ENCODE results near the gene SNRPD3. TPM values are rescaled to one million over a fixed set of nuclear protein-coding genes. Genes with fewer than 3 reads are reported as not detected.

Gene SNRPD3
- total and polyA plus RNA-seq, 9 of the 15 experiments (the other 6 are each of a cell fraction or from before 2014, with no cell fraction given): 131 to 366 (median 274) TPM

DNA sequence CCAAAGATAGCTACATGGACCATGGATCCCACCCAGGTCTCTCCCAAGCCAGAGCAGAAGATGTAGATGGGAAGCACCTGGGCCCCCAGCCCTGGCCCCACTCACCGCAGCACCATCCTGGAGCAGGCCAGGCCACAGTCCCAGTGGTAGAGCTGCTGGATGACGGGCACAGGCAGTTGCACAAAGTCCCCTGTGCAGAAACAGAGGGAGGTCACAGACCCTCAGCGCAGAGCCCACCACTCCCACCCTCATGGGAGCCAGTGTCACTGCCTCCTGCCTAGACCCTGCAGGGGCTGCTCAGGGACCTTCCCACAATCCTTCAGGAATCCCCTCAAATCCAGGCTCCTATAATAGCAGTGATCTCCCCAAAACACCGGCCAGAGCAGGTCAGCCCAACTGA lies 7.0 kb upstream of the SNRPD3 start:
- in situ Hi-C loops (cut with MboI): no loop called here
- no peak for TF ChIP-seq NEUROD1 (IDR thresholded peaks at IDR 0.05; ENCODE audit: borderline replicate concordance, low read depth, low read length, partially characterized antibody)
- TF ChIP-seq, protein P1, sequence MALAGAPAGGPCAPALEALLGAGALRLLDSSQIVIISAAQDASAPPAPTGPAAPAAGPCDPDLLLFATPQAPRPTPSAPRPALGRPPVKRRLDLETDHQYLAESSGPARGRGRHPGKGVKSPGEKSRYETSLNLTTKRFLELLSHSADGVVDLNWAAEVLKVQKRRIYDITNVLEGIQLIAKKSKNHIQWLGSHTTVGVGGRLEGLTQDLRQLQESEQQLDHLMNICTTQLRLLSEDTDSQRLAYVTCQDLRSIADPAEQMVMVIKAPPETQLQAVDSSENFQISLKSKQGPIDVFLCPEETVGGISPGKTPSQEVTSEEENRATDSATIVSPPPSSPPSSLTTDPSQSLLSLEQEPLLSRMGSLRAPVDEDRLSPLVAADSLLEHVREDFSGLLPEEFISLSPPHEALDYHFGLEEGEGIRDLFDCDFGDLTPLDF (CRISPR knock-in tag; IDR thresholded peaks at IDR 0.05): no peak
- TF ChIP-seq, protein P2, sequence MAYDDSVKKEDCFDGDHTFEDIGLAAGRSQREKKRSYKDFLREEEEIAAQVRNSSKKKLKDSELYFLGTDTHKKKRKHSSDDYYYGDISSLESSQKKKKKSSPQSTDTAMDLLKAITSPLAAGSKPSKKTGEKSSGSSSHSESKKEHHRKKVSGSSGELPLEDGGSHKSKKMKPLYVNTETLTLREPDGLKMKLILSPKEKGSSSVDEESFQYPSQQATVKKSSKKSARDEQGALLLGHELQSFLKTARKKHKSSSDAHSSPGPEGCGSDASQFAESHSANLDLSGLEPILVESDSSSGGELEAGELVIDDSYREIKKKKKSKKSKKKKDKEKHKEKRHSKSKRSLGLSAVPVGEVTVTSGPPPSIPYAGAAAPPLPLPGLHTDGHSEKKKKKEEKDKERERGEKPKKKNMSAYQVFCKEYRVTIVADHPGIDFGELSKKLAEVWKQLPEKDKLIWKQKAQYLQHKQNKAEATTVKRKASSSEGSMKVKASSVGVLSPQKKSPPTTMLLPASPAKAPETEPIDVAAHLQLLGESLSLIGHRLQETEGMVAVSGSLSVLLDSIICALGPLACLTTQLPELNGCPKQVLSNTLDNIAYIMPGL (CRISPR knock-in tag; IDR thresholded peaks at IDR 0.05): no peak
- no peak for TF ChIP-seq KLF13 (tag; IDR thresholded peaks at IDR 0.05; ENCODE audit: borderline replicate concordance, low read depth)
- TF ChIP-seq, protein P3, sequence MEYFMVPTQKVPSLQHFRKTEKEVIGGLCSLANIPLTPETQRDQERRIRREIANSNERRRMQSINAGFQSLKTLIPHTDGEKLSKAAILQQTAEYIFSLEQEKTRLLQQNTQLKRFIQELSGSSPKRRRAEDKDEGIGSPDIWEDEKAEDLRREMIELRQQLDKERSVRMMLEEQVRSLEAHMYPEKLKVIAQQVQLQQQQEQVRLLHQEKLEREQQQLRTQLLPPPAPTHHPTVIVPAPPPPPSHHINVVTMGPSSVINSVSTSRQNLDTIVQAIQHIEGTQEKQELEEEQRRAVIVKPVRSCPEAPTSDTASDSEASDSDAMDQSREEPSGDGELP (CRISPR knock-in tag; IDR thresholded peaks at IDR 0.05; ENCODE audit: borderline replicate concordance): no peak
- TF ChIP-seq, protein P4, sequence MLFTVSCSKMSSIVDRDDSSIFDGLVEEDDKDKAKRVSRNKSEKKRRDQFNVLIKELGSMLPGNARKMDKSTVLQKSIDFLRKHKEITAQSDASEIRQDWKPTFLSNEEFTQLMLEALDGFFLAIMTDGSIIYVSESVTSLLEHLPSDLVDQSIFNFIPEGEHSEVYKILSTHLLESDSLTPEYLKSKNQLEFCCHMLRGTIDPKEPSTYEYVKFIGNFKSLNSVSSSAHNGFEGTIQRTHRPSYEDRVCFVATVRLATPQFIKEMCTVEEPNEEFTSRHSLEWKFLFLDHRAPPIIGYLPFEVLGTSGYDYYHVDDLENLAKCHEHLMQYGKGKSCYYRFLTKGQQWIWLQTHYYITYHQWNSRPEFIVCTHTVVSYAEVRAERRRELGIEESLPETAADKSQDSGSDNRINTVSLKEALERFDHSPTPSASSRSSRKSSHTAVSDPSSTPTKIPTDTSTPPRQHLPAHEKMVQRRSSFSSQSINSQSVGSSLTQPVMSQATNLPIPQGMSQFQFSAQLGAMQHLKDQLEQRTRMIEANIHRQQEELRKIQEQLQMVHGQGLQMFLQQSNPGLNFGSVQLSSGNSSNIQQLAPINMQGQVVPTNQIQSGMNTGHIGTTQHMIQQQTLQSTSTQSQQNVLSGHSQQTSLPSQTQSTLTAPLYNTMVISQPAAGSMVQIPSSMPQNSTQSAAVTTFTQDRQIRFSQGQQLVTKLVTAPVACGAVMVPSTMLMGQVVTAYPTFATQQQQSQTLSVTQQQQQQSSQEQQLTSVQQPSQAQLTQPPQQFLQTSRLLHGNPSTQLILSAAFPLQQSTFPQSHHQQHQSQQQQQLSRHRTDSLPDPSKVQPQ (CRISPR knock-in tag; IDR thresholded peaks at IDR 0.05; ENCODE audit: borderline replicate concordance): no peak
- TF ChIP-seq RBM17 (IDR thresholded peaks at IDR 0.05; ENCODE audit: borderline replicate concordance, low read depth, low read length): no peak
- no peak for TF ChIP-seq ZNF507 (tag; conservative IDR thresholded peaks at IDR 0.05)
- TF ChIP-seq ARHGAP35 (IDR thresholded peaks at IDR 0.05; ENCODE audit: partially characterized antibody): no peak
- TF ChIP-seq EHMT2 (IDR thresholded peaks at IDR 0.05): no peak
- TF ChIP-seq, protein P5, sequence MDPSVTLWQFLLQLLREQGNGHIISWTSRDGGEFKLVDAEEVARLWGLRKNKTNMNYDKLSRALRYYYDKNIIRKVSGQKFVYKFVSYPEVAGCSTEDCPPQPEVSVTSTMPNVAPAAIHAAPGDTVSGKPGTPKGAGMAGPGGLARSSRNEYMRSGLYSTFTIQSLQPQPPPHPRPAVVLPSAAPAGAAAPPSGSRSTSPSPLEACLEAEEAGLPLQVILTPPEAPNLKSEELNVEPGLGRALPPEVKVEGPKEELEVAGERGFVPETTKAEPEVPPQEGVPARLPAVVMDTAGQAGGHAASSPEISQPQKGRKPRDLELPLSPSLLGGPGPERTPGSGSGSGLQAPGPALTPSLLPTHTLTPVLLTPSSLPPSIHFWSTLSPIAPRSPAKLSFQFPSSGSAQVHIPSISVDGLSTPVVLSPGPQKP (CRISPR knock-in tag; IDR thresholded peaks at IDR 0.05): no peak
- no peak for TF ChIP-seq RBBP5 (IDR thresholded peaks at IDR 0.05; ENCODE audit: borderline replicate concordance, insufficient read depth, low read length, poor library complexity, severe bottlenecking)
- no peak for TF ChIP-seq ZNF778 (CRISPR knock-in tag; IDR thresholded peaks at IDR 0.05)
- no peak for TF ChIP-seq TSC22D4 (tag; IDR thresholded peaks at IDR 0.05)

More for the DNA sequence above, 7.0 kb upstream of the SNRPD3 start:
- Histone ChIP-seq H3K9me3 (replicated peaks; ENCODE audit: control insufficient read depth, insufficient read depth, low read depth, low read length) (no peaks in the 10 kb centered on the region), H3K9me1 (ENCODE audit: control insufficient read depth, insufficient read depth, low read length) (no peaks in the 10 kb centered on the region), H3K4me1 (replicated peaks in 1 of 2; ENCODE audit: control insufficient read depth in 2 of 2, insufficient read depth in 2 of 2, low read length in 2 of 2) (peaks cover 5 to 10% of the 10 kb centered on the region in 2 experiments; a peak in 4 of 5 replicates), H4K20me1 (replicated peaks; ENCODE audit: control insufficient read depth, insufficient read depth, low read length) (0 out of 2 replicates have a peak, but pooled peaks cover 7% of the 10 kb centered on the region), H3K36me3 (ENCODE audit: control insufficient read depth, insufficient read depth, low read length) (peaks cover 61% of the 10 kb centered on the region; the same call in 2 of the 3 replicates), H3K27me3 (ENCODE audit: control insufficient read depth in 2 of 2, insufficient read depth in 2 of 2, low read length in 2 of 2) (no peaks in the 10 kb centered on the region), H3K27ac (ENCODE audit: extremely low read depth, low read depth, low read length) (no peak overlapping the region), H3K4me3 (no peak overlapping the region), H2AFZ (ENCODE audit: low read depth, low read length) (no peak overlapping the region), H3K79me2 (ENCODE audit: control insufficient read depth, insufficient read depth, low read length) (peaks cover 38% of the 10 kb centered on the region), H3K4me2 (ENCODE audit: insufficient read depth, low read length) (no peak overlapping the region), H3K9ac (ENCODE audit: insufficient read depth in 1 of 2, low read depth in 2 of 2, low read length in 2 of 2) (peak overlapping the region in 1 of 2 experiments; percentile 26; a peak in 1 of 4 replicates)
- 100% methylated on average over 4 of the region's 4 CpGs for WGBS (ENCODE audit: insufficient coverage, low coverage, missing lambda C conversion rate)
- FAIRE-seq: no peak
- POLR2A ChIA-PET: no interaction called here
- BruUV-seq (replicated peaks): no TSS peak
- CTCF ChIA-PET (ENCODE audit: low intra/inter-chr PET ratio): no interaction called here
- intact Hi-C loops (cut with micrococcal nuclease): no loop called here
- ATAC-seq: no peak
- DNase-seq (ENCODE audit: extremely low read depth in 1 of 4, low spot score in 3 of 4): no peak
